Muscle of arm (tissue), 14 donors: ENCODE measurements around the gene AGAP3. TPM values are rescaled to one million over a fixed set of nuclear protein-coding genes. Genes with fewer than 3 reads are reported as not detected.
"Not testable (repeated sequence)": the region's sequence is repeated elsewhere in the genome, so short reads cannot be mapped to it uniquely, and the experiment has no call there.

Experiments used
- DNase-seq: peaks from one replicate; pipeline ENCODE4 v3.0.0-alpha.2; 2013
- long read RNA-seq, 11 donors: transcript quantifications; one replicate each; lab custom pipeline, GENCODE V29; 2026
- polyA plus RNA-seq, 12 donors: library from polyadenylated mRNA; unstranded; fragments of 120-200 nt; gene quantifications; one replicate each; pipeline ENCODE4 v1.2.1, GENCODE V29; 2013; ENCODE audit not compliant: insufficient read length in 12 of 12

Gene AGAP3
- 10 to 100 TPM in 11 of 12 donors, not detected in 1; 62.4 to 86.8 (median 70.9) TPM for polyA plus RNA-seq
- long read RNA-seq, donor 1, partial matches to known transcripts = 0 of 5 reads
- long read RNA-seq, donor 1, other reads (novel, unspliced or antisense) = 0 of 5 reads
- long read RNA-seq, donor 2, partial matches to known transcripts = 5 of 10 reads
- long read RNA-seq, donor 2, other reads (novel, unspliced or antisense) = 0 of 10 reads
- long read RNA-seq, donor 3, partial matches to known transcripts = 16 of 18 reads
- long read RNA-seq, donor 3, other reads (novel, unspliced or antisense) = 0 of 18 reads
- long read RNA-seq, donor 4, partial matches to known transcripts = 0 of 3 reads
- long read RNA-seq, donor 4, other reads (novel, unspliced or antisense) = 0 of 3 reads
- long read RNA-seq, donor 5, transcript AGAP3-211 (9 exons, 2,039 nt) = major isoform, 5 of 15 reads
- long read RNA-seq, donor 5, partial matches to known transcripts = 7 of 15 reads
- long read RNA-seq, donor 5, other reads (novel, unspliced or antisense) = 0 of 15 reads
- long read RNA-seq, donor 6 = 0 reads
- long read RNA-seq, donor 7, partial matches to known transcripts = 5 of 7 reads
- long read RNA-seq, donor 7, other reads (novel, unspliced or antisense) = 0 of 7 reads
- long read RNA-seq, donor 8, partial matches to known transcripts = 27 of 31 reads
- long read RNA-seq, donor 8, other reads (novel, unspliced or antisense) = 0 of 31 reads
- long read RNA-seq, donor 9, partial matches to known transcripts = 0 of 3 reads
- long read RNA-seq, donor 9, other reads (novel, unspliced or antisense) = 0 of 3 reads
- long read RNA-seq, donor 10, partial matches to known transcripts = 5 of 11 reads
- long read RNA-seq, donor 10, other reads (novel, unspliced or antisense) = 0 of 11 reads
- long read RNA-seq, donor 11, partial matches to known transcripts = 0 of 3 reads
- long read RNA-seq, donor 11, other reads (novel, unspliced or antisense) = 0 of 3 reads

DNA sequence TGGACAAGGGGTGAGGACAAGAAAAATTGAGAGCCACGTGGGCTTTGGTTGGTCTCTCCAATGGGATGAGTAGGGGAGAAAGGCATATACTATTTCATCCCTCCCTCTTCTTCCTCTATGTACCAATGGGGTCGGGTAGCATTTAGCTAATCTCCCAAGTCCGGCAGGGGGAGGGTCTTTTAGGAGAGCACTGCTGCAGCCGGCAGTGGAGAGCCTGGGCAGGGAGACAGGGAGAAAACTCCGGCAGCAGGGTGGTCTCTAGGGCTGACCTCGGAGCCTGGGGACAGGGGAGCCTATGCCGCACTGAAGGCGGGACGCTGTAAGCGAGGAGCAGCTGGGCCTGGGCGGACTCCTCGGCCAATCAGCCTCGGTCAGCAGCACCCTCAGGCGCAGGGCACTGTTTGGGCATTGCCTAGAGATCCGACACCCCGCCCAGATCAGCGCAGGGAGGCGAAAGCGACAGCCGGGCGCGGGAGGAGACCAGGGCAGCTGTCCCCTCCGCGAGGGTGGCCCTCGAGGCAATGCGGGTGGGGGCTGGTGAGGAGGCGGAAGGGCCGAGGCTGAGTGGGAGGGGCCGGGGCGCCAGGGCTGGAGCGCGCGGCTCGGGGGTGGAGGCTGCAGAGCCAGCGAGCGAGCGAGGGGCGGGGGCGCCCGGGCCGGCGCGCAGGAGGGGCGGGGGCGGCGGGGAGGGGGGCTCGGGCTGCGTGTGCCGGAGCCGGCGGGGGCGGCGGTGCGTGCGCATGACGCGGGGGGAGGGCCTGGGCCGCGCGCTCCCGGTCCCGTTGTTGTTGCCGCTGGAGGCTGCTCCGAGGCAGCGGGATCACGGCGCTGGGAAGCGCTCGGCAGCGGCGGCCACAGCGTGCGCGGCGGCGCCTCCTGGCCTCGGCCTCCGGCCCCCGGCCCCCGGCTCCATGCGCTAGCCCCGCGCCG is at the start of gene AGAP3:
Gene AGAP3 (plus strand): TSS at position 785 of the 930 bp plus-strand sequence. CDS start 267 bp downstream, outside the sequence.
- DNase-seq = peak; percentile 85

DNA sequence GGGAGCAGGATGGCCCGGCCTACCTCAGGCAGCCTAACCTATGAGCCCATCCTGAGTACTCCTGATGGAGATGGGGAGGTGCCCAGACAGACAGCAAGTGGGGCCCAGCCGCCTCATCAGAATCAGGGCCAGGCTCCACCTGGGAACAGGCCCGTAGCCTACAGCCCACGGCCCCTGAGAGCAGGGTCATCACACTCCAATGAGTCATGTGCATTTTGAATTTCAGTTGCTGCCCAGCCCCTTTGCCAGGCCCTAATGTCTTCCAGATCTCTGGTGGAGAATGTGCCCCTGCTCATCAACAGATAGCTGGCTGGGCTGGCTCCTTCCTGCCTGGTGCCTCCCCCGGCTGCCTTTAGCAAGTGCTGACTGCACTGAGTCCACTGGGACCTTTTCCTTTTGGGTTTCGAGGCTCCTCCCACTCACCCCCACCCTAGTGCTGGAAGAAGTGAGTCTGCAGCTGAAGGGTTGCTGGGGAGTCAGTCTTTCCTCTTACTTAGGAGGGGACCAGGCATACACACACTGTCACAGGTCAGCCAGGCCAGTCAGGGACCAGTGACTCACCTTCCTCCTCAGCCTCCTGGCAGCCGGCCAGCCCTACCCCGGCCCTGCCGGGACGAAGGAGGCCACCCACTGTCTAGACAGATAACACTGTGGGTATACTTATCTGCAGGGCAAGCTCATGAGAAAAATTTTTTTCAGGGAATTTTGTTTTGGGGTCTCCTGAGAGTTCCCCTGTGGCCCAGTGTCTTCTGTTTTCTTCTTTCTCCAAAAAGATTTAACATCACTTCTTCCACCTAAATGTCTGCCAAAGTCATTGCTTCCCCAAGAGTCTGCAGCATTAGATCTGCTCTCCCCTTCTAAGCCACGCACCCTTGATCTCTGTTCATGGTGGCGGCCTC is 47.1 kb upstream of the AGAP3 start:
- no peak for DNase-seq

DNA sequence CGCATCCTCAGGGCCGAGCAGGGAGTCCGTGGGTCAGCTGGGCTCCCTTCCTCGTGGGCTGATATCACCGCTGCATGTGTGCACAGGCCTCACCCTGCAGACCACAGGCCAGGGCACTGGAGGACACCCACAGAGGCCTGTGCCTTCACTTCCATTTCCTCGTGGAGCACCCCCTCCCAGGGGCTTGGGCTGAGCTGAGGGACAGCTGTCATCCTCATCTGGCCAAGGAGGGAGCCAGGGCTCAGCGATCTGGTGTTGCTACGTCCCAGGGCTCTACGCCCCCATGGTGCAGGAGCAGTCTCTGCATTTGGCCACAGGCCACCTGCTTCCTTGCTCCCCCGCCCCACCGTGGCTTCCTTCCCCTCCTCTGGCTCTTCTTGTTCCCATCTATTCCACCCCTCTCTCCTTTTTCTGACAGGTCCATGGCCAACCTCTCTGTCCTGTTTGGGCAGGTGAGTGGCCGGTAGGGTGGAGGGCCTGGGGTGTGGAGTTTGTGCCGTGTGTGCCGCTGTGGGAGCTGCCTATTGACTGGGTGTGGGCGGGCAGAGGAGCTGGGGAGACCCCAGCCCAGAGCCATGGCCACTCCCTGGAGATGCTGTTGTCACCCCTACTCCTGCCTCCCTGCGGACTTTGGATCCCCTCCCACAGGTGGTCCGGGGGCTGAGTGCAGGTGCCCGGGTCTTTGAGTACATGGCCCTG is 46.3 kb upstream of the AGAP3 start:
- DNase-seq = no peak

DNA sequence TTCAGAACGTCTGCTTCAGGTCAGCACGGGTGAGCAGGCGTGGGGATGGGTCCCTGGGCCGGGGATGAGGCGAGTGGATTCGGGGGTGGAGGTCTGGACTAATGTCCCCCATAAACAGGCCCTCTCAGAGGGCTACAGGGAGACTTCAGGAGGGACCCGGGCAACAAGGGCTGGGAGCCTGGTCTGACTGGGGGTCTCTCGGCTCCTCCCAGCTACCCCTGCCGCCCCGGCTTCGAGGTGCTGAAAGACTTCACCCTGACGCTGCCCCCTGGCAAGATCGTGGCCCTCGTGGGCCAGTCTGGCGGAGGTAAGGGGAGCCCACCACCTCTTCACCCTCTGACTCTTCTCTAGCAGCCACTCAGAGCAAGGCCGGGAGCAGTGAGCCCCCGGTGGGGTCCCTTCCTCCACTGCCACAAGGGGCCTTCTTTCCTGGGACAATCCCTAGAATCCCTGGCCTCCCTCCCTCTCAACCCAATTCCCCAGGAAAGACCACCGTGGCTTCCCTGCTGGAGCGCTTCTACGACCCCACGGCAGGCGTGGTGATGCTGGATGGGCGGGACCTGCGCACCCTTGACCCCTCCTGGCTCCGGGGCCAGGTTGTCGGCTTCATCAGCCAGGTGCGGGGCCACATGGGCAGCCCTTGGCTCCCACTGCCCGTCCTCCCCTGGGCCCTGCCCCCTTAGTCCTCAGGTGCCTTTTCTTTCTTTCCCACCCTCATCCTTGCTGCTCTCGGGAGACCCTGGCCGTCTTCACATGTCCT is 45.5 kb upstream of the AGAP3 start:
- no peak for DNase-seq

DNA sequence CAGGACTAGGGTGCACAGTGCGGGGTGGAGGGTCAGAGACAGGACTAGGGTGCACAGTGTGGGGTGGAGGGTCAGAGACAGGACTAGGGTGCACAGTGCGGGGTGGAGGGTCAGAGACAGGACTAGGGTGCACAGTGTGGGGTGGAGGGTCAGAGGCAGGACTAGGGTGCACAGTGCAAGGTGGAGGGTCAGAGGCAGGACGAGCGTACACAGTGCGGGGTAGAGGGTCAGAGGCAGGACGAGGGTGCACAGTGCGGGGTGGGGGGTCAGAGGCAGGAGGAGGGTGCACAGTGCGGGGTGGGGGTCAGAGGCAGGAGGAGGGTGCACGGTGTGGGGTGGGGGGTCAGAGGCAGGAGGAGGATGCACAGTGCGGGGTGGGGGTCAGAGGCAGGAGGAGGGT is 42.8 kb upstream of the AGAP3 start:
- DNase-seq = not testable (repeated sequence)

DNA sequence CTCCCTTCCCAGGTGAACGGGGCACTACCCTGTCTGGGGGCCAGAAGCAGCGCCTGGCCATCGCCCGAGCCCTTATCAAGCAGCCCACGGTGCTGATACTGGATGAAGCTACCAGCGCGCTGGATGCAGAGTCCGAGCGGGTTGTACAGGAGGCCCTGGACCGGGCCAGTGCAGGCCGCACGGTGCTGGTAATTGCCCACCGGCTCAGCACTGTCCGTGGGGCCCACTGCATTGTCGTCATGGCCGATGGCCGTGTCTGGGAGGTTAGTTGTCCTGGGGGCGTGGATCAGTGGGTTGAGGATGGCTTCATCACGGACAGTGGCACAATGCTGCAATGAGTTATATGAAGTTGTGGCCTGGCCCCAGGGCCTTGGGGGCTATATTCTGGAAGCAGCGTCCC is 42.3 kb upstream of the AGAP3 start:
- no peak for DNase-seq

DNA sequence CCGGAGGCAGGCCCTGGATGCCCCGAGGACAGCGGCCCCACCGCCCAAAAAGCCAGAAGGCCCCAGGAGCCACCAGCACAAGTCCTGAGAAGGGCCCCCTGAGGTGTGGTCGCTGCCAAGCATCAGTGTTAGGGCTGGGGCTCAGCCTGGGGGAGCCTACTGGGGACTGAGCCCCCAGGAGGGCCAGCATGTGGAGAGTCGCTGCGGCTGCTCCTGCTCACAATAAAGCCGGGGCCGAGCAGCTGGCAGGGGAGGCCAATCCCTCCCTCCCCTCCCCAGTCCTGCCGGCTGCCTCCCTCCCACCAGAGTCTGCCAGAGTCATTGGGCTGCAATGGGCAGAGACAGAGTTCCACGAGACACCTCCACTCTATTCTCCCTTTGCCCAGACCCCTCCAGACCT is 41.0 kb upstream of the AGAP3 start:
- DNase-seq = no peak

DNA sequence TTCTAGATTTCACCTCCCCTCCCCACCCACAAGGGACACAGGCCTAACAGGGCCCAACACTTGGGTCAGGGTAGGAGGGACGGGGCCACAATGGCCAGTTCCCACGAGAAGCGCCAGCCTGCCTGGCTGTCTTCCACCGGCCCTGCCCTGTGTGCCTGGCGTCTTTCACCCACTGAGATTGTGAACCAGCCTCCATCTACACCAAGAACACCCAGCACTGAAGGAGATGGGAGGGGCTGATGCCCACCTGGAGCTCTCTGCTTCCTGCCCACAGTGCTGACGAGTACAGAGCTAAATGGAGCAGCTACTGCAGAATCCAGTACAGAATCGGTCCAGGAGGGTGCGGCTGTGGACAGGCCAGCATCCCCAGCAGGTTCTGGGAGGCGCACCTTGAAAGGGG is 40.3 kb upstream of the AGAP3 start:
- DNase-seq = no peak

DNA sequence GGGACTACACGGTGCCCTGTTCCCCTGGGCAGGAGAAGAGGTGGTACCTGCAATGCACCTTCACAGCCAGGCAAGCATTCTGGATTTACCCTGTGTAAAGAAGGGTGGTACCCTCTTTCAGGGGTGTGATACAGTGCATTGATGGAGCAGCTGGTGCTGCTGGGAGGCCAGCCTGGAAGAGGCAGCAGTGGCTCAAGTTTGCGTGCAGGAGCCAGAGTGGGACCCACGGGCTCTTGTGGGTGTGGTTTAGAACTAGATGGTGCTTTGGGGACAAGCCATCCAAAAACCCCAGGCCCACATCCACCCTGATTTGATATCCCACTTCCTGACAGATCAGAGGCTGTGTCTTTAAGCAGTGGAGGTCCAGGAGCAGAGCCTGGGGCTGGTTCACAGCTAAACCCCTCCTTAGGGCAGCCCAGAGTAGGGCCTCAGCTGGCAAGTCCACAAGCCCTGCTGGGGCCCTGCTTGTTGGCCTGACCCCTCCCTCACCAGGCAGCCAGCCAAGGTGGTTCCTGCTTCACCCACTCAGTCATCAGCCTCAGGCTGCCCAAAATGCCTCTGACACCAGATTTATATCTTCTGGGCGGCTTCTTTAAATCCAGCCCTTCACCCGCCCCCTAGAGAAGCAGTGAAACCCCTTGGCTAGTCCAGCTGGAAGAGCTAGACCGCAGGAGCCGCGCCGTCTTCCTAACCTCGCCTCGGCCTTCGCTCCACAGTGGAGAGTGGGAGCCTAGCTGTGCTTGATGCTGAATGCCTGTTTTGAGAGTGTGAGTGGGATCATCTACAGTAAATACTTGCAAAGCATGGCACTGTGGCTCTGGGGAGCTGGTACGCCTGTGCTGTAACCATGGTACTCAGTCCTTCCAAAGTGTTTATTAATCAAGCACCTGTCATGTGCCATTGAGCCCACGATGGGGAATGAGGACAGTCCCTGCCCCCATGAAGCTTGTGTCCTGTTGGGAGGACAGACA is 39.4 kb upstream of the AGAP3 start:
- no peak for DNase-seq

DNA sequence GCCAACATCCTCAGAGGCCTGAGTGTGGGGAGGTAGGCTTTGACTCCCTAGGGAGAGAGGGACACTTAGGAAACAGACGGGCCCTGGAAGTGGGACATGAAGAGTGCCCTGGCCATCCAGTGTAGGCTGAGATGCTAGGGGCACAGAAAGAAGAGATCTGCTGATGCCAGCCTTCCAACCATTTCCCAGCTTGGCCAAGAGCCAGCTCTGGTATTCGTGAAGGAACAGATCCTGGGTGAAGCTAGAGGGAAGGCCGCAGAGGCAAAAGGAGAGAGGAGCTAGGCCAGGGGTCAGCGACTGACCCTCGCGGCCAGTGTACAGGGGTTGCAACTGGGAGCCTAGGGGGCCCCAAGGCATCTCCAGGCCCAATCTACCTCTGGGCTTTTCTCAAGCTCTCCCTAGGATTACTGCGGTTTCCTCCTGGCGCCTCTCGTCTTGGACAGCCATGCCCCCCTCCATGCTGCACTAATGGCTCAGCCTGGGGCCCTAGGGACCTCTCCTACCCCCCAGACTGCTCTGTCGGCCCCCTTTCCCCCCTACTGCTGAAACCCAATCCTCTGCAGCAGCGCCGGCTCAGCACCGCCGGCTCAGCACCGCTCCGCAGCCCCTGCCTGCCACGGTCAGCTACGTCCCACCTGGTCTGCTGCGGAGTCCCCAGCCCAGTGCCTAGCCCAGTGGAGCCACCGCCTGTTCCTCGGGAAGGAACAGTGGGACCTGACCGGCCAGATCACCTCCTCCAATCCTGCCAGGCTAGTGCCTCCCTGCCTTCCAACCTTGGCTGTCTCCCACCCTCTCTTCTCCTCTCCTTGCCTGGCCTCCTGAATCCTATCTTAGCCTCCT is 38.1 kb upstream of the AGAP3 start, which contains the start of gene ASIC3:
Gene ASIC3 (plus strand): TSS at position 556 of the 840 bp plus-strand sequence. CDS start 355 bp downstream, outside the sequence.
- no peak for DNase-seq

DNA sequence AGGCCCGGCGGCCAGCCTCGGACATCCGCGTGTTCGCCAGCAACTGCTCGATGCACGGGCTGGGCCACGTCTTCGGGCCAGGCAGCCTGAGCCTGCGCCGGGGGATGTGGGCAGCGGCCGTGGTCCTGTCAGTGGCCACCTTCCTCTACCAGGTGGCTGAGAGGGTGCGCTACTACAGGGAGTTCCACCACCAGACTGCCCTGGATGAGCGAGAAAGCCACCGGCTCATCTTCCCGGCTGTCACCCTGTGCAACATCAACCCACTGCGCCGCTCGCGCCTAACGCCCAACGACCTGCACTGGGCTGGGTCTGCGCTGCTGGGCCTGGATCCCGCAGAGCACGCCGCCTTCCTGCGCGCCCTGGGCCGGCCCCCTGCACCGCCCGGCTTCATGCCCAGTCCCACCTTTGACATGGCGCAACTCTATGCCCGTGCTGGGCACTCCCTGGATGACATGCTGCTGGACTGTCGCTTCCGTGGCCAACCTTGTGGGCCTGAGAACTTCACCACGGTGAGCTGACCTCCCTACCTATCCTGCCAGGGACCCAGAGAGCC is 37.3 kb upstream of the AGAP3 start:
- DNase-seq = no peak

DNA sequence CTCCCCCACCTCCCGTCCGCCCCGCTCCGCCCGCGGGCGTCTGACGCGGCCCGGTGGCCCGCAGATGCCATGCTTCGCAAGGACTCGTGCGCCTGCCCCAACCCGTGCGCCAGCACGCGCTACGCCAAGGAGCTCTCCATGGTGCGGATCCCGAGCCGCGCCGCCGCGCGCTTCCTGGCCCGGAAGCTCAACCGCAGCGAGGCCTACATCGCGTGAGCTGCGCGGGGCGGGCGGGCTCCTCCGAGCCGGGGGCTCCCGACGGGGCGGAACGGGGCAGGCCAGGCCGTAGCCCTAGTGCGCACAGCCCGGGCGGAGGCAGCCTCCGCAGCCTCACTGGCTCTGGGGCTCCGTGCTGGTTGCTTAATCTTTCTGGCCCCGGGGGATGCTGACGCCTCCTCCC is 35.2 kb upstream of the AGAP3 start:
- DNase-seq = peak; percentile 74

DNA sequence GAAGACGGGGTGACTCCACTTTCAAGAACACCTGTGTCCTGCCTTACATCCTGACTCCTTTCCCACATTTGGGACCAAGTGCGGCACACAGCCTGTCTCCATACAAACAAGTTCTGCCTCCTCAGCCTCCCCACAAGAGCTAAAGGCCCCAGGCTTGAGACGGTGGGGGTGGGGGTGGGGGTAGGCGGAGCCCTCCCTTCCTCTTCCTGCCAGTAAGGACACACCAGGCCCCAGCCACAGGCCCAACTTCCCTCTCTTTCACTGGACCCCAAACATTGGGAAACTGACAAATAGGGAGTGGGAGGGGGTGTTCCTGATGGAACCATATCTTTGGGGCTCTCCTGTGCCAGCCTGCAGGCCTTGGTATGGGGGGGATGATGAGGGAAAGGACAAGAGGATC is 33.2 kb upstream of the AGAP3 start:
- DNase-seq = no peak

DNA sequence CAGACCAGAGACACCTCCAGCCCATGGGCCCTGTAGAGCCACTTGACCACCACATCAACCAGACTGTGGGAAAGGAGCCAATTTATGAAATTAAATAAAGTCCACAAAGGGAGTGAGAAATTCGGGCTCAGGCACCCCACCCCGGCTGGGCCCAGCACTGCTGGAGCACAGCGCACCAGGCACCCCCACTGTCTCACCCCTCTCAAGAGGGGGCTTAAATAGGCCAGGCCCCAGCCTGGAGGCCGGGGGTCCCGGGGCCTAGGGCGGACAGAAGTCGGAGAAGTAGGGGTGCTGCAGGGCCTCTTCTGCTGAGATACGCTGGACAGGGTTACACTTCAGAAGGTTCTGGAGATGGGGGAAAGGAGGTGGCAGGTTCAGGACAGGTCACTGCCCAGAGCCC is 32.5 kb upstream of the AGAP3 start:
- DNase-seq = no peak

DNA sequence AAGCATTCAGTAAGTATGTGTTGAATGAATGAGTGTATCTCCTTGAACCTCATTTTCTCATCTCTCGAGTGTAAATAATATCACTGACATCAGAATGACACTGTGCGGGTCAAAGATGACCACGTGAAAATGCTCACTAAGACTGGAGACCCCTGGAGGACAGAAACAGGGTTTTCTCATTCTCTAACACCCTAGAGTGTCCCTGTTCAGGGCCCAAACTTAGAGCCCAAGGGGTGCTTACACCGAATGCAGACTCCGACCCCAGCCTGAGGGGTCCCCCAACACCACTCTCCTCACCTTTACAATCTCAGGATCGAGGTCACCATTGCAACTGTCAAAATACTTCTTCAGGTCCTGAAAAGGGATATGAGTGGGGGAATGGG is 30.0 kb upstream of the AGAP3 start:
- no peak for DNase-seq
